HepG2 (cell line): ENCODE data around the gene LHPP. TPM values are rescaled to one million over a fixed set of nuclear protein-coding genes. Genes with fewer than 3 reads are reported as not detected.
A peak's percentile ranks its signal among the peaks of the same experiment; 100 is the strongest.

Experiments used
- ARID4A ChIP-seq: sonication (generic); formaldehyde crosslinking; IDR thresholded peaks from 2 replicates; pipeline ENCODE4 v1.5.0; 2020; ENCODE audit warnings: mild to moderate bottlenecking, missing genetic modification reagents, borderline replicate concordance
- BCL3 ChIP-seq: sonication (generic); formaldehyde crosslinking; IDR thresholded peaks from 2 replicates; pipeline ENCODE4 v1.5.1; 2020; ENCODE audit warnings: mild to moderate bottlenecking, missing genetic modification reagents, moderate library complexity
- CHD2 ChIP-seq: IDR thresholded peaks from 2 replicates; pipeline ENCODE4 v1.6.1; 2011; ENCODE audit warnings: low read depth, low read length, improper control_type of control experiment
- FOXK1 ChIP-seq: sonication (generic); formaldehyde crosslinking; IDR thresholded peaks from 2 replicates; pipeline ENCODE4 v1.4.0; 2020; ENCODE audit warnings: low read depth, missing genetic modification reagents, borderline replicate concordance
- KLF13 ChIP-seq: sonication (generic); formaldehyde crosslinking; IDR thresholded peaks from 2 replicates; pipeline ENCODE4 v1.4.0; 2020; ENCODE audit warnings: mild to moderate bottlenecking, missing genetic modification reagents
- MAF1 ChIP-seq: sonication (generic); formaldehyde crosslinking; IDR thresholded peaks from 2 replicates; pipeline ENCODE4 v1.5.0; 2020; ENCODE audit warnings: missing genetic modification reagents, borderline replicate concordance
- NPAS2 ChIP-seq: sonication (generic); formaldehyde crosslinking; IDR thresholded peaks from 2 replicates; pipeline ENCODE4 v1.8.0; 2022; ENCODE audit warnings: mild to moderate bottlenecking, missing genetic modification reagents, borderline replicate concordance
- PHF20 ChIP-seq: sonication (generic); formaldehyde crosslinking; IDR thresholded peaks from 2 replicates; pipeline ENCODE4 v1.5.0; 2020; ENCODE audit warnings: mild to moderate bottlenecking, missing genetic modification reagents
- REL ChIP-seq: sonication (generic); formaldehyde crosslinking; conservative IDR thresholded peaks from 2 replicates; pipeline ENCODE4 v1.8.0; 2022; ENCODE audit warnings: mild to moderate bottlenecking, missing genetic modification reagents, moderate library complexity
- SRY ChIP-seq: sonication (generic); formaldehyde crosslinking; IDR thresholded peaks from 2 replicates; pipeline ENCODE4 v1.8.0; 2022; ENCODE audit warnings: mild to moderate bottlenecking, missing genetic modification reagents
- TEAD3 ChIP-seq: optimal IDR thresholded peaks from 2 replicates; pipeline ENCODE3; 2016; ENCODE audit warnings: borderline replicate concordance
- TFDP2 ChIP-seq: sonication (generic); formaldehyde crosslinking; IDR thresholded peaks from 2 replicates; pipeline ENCODE4 v1.4.0; 2020; ENCODE audit warnings: missing genetic modification reagents
- ZNF264 ChIP-seq: sonication (generic); formaldehyde crosslinking; IDR thresholded peaks from 2 replicates; pipeline ENCODE4 v1.4.0; 2020; ENCODE audit warnings: missing genetic modification reagents
- ZNF274 ChIP-seq: sonication (generic); formaldehyde crosslinking; IDR thresholded peaks from 2 replicates; pipeline ENCODE4 v1.5.1; 2020; ENCODE audit warnings: mild to moderate bottlenecking, missing genetic modification reagents
- ZNF335 ChIP-seq: sonication (generic); formaldehyde crosslinking; IDR thresholded peaks from 2 replicates; pipeline ENCODE4 v1.4.0; 2020; ENCODE audit warnings: missing genetic modification reagents
- ZNF430 ChIP-seq: sonication (generic); formaldehyde crosslinking; IDR thresholded peaks from 2 replicates; pipeline ENCODE4 v1.9.0; 2021; ENCODE audit warnings: mild to moderate bottlenecking, missing genetic modification reagents
- ZNF687 ChIP-seq: sonication (generic); formaldehyde crosslinking; IDR thresholded peaks from 2 replicates; pipeline ENCODE4 v1.5.1; 2020; ENCODE audit warnings: mild to moderate bottlenecking, missing genetic modification reagents, moderate library complexity
- ZNF749 ChIP-seq: sonication (generic); formaldehyde crosslinking; IDR thresholded peaks from 2 replicates; pipeline ENCODE4 v1.8.0; 2022; ENCODE audit warnings: mild to moderate bottlenecking, missing genetic modification reagents, moderate library complexity, borderline replicate concordance
- polyA plus RNA-seq, 8 experiments: library from polyadenylated mRNA; depleted of rRNA in 3 of 8; stranded (reverse) in 7 of 8; unstranded in 1 of 8; fragments of >200 nt; fragmentation: Illumina TruSeq in 4 of 8; extraction: Trizol in 4 of 8; gene quantifications; 2 replicates each; pipeline versions ENCODE4 v1.2.1 to v1.2.3, GENCODE V29; 2011 to 2016; ENCODE audit warnings: low read depth in 4 of 8, missing spikeins in 1 of 8, mixed read lengths in 1 of 8; ENCODE audit not compliant: insufficient read depth in 1 of 8
- total RNA-seq, 5 experiments: library from RNA; depleted of rRNA; stranded (reverse); fragments of >200 nt; fragmentation: Illumina TruSeq; extraction: Trizol; gene quantifications; 2 replicates each; pipeline ENCODE4 v1.2.3, GENCODE V29; 2016; ENCODE audit warnings: low read depth in 1 of 5

The LHPP gene
- total and polyA plus RNA-seq, 2 of the 13 experiments (the other 11 are each of a cell fraction or from before 2014, with no cell fraction given), result 5.2 to 13.1 TPM

DNA sequence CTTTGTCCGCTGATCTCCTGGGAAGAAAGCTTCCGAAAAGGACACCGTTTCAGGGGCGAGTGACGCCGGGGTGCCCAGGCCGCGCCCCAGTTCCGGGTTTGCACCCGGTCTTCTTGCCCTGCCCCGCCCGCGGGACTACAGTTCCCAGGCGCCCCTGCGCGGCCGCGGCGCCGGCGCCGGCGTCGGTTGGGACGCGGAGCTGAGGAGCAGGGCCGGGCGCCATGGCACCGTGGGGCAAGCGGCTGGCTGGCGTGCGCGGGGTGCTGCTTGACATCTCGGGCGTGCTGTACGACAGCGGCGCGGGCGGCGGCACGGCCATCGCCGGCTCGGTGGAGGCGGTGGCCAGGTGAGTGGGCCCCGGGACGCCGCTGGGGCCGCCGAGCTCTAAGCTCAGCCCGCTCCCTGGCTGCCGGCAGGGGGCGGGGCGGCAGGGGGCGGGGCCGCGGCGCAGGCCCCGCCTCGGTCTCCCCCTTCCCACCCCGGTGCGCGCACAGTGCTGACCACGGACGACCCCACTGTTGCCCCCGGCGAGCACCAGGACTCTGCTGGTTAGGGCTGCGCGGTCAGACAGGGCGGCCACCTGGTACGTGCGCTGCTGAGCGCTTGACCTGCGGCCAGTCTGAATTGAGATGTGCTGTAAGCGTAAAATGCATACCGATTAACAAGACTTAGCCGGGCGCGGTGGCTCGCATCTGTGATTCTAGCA, at the start of gene LHPP (continued):
- TF ChIP-seq ZNF687 (CRISPR knock-in tag), result peak; percentile 70
- TF ChIP-seq ARID4A (CRISPR knock-in tag), result peak; percentile 68; the same call in 1 of the 2 replicates
- peak; percentile 18; the same call in 1 of the 2 replicates for TF ChIP-seq FOXK1 (CRISPR knock-in tag)
- TF ChIP-seq BCL3 (CRISPR knock-in tag), result peak; percentile 8; the same call in 1 of the 2 replicates
- TF ChIP-seq MAF1 (CRISPR knock-in tag), result no peak
- TF ChIP-seq PHF20 (CRISPR knock-in tag), result peak; percentile 63; the same call in 1 of the 2 replicates
- TF ChIP-seq REL, result 0 out of 2 replicates have a peak, but pooled peaks have one; percentile 31
- TF ChIP-seq CHD2, result no peak
- TF ChIP-seq ZNF274 (CRISPR knock-in tag), result peak; percentile 69
- 0 out of 2 replicates have a peak, but pooled peaks have one; percentile 66 for TF ChIP-seq SRY (CRISPR knock-in tag)
- no peak for TF ChIP-seq TFDP2 (CRISPR knock-in tag)
- TF ChIP-seq KLF13 (CRISPR knock-in tag), result no peak
- peak; percentile 11 for TF ChIP-seq TEAD3
- TF ChIP-seq NPAS2 (CRISPR knock-in tag), result no peak
- peak; percentile 75; the same call in 1 of the 2 replicates for TF ChIP-seq ZNF430 (CRISPR knock-in tag)
- no peak for TF ChIP-seq ZNF749 (CRISPR knock-in tag)
- TF ChIP-seq ZNF335 (CRISPR knock-in tag), result no peak
- TF ChIP-seq ZNF264 (CRISPR knock-in tag), result no peak
